ENCODE results near the gene KLHL2. TPM values are rescaled to one million over a fixed set of nuclear protein-coding genes. Genes with fewer than 3 reads are reported as not detected.
"Not testable (repeated sequence)": the region's sequence is repeated elsewhere in the genome, so short reads cannot be mapped to it uniquely, and the experiment has no call there.

KLHL2 gene
- total RNA-seq, 4 donors from 2014 or later, result 3.6 to 7.9 (median 6.4) TPM

- in situ Hi-C loops (cut with MboI; ENCODE audit: low sequenced_read_pairs in 4 of 4), result loop anchor here in 2 of 4 donors (10.0 to 25.0 kb wide), 2 partner anchors 115 to 128 kb away; partner anchors contain the start of gene MSMO1 (in 2 of the 2)
- H3K27me3 ChIP-seq, result no peaks in the 10 kb centered on the region
- DNase-seq, result no peak
- no peaks in the 10 kb centered on the region for H3K36me3 ChIP-seq
- peaks cover 0 to 8% of the 10 kb centered on the region in 2 donors for H3K4me1 ChIP-seq
- no peak for ATAC-seq
- no peak overlapping the region for H3K27ac ChIP-seq
- TF ChIP-seq CTCF (IDR thresholded peaks at IDR 0.05 in 4 of 5, conservative IDR thresholded peaks at IDR 0.05 in 1 of 5) (no peak), POLR2A (IDR thresholded peaks at IDR 0.05) (no peak)
- no peak overlapping the region for H3K4me3 ChIP-seq
- no peaks in the 10 kb centered on the region for H3K9me3 ChIP-seq
- intact Hi-C loops (cut with DNase I; ENCODE audit: low total_unique reads), result loop anchor here (10.0 kb wide), 1 partner anchor 95 kb away; the partner anchor contains the start of gene TMEM192
Observed at GRCh38 chr4:165209796-165210195, 2.4 kb downstream of the KLHL2 start.

GRCh38 chr4:165210566-165210965 is 3.2 kb downstream of the KLHL2 start:
- H3K4me3 ChIP-seq, result no peak overlapping the region
- peaks cover 0 to 8% of the 10 kb centered on the region in 2 donors for H3K4me1 ChIP-seq
- in situ Hi-C loops (cut with MboI; ENCODE audit: low sequenced_read_pairs in 4 of 4), result loop anchor here in 1 of 4 donors (25.0 kb wide), 1 partner anchor 127 kb away; the partner anchor contains the start of gene MSMO1
- intact Hi-C loops (cut with DNase I; ENCODE audit: low total_unique reads), result no loop called here
- DNase-seq, result no peak
- no peak overlapping the region for H3K27ac ChIP-seq
- no peak for ATAC-seq
- H3K9me3 ChIP-seq, result no peaks in the 10 kb centered on the region
- H3K27me3 ChIP-seq, result no peaks in the 10 kb centered on the region
- no peaks in the 10 kb centered on the region for H3K36me3 ChIP-seq
- no peak for TF ChIP-seq CTCF (IDR thresholded peaks at IDR 0.05 in 4 of 5, conservative IDR thresholded peaks at IDR 0.05 in 1 of 5)
- no peak for TF ChIP-seq POLR2A (IDR thresholded peaks at IDR 0.05)

GRCh38 chr4:165212647-165213046 is 5.3 kb downstream of the KLHL2 start:
- DNase-seq; H3K4me1 ChIP-seq; H3K36me3 ChIP-seq; H3K9me3 ChIP-seq; H3K4me3 ChIP-seq; H3K27ac ChIP-seq; ATAC-seq; intact Hi-C loops (cut with DNase I; ENCODE audit: low total_unique reads); H3K27me3 ChIP-seq: not testable (repeated sequence)
- in situ Hi-C loops (cut with MboI; ENCODE audit: low sequenced_read_pairs in 4 of 4), result loop anchor here in 1 of 4 donors (25.0 kb wide), 1 partner anchor 125 kb away; the partner anchor contains the start of gene MSMO1

GRCh38 chr4:165213404-165213803 is 6.0 kb downstream of the KLHL2 start:
- H3K27me3 ChIP-seq; ATAC-seq; H3K9me3 ChIP-seq; H3K36me3 ChIP-seq; H3K4me1 ChIP-seq; intact Hi-C loops (cut with DNase I; ENCODE audit: low total_unique reads); H3K27ac ChIP-seq; DNase-seq; H3K4me3 ChIP-seq: not testable (repeated sequence)
- in situ Hi-C loops (cut with MboI; ENCODE audit: low sequenced_read_pairs in 4 of 4), result loop anchor here in 1 of 4 donors (25.0 kb wide), 1 partner anchor 124 kb away; the partner anchor contains the start of gene MSMO1

- H3K4me3 ChIP-seq; H3K27ac ChIP-seq; ATAC-seq; H3K4me1 ChIP-seq; H3K27me3 ChIP-seq; H3K36me3 ChIP-seq; H3K9me3 ChIP-seq; intact Hi-C loops (cut with DNase I; ENCODE audit: low total_unique reads); DNase-seq: not testable (repeated sequence)
- in situ Hi-C loops (cut with MboI; ENCODE audit: low sequenced_read_pairs in 4 of 4), result loop anchor here in 1 of 4 donors (25.0 kb wide), 1 partner anchor 123 kb away; the partner anchor contains the start of gene MSMO1
Observed at GRCh38 chr4:165213991-165214709, 6.8 kb downstream of the KLHL2 start.

- H3K27ac ChIP-seq; H3K36me3 ChIP-seq; H3K27me3 ChIP-seq; intact Hi-C loops (cut with DNase I; ENCODE audit: low total_unique reads); H3K4me1 ChIP-seq; H3K4me3 ChIP-seq; H3K9me3 ChIP-seq: not testable (repeated sequence)
- ATAC-seq (peak in 1 of 2 donors; percentile 54), DNase-seq (peak in 1 of 2 donors; percentile 21)
- in situ Hi-C loops (cut with MboI; ENCODE audit: low sequenced_read_pairs in 4 of 4), result loop anchor here in 1 of 4 donors (25.0 kb wide), 1 partner anchor 122 kb away; the partner anchor contains the start of gene MSMO1
Observed at GRCh38 chr4:165215034-165215751, 7.8 kb downstream of the KLHL2 start.

GRCh38 chr4:165215761-165216487 is 8.6 kb downstream of the KLHL2 start:
- ATAC-seq; H3K4me1 ChIP-seq; H3K9me3 ChIP-seq; H3K4me3 ChIP-seq; H3K27me3 ChIP-seq; DNase-seq; H3K36me3 ChIP-seq; H3K27ac ChIP-seq; intact Hi-C loops (cut with DNase I; ENCODE audit: low total_unique reads): not testable (repeated sequence)
- in situ Hi-C loops (cut with MboI; ENCODE audit: low sequenced_read_pairs in 4 of 4), result loop anchor here in 1 of 4 donors (25.0 kb wide), 1 partner anchor 121 kb away; the partner anchor contains the start of gene MSMO1
